ENCODE data around the gene ATP13A3. TPM values are rescaled to one million over a fixed set of nuclear protein-coding genes. Genes with fewer than 3 reads are reported as not detected.

Gene ATP13A3
- total and polyA plus RNA-seq, 12 donors, result 17.6 to 111 (median 63.3) TPM

DNA sequence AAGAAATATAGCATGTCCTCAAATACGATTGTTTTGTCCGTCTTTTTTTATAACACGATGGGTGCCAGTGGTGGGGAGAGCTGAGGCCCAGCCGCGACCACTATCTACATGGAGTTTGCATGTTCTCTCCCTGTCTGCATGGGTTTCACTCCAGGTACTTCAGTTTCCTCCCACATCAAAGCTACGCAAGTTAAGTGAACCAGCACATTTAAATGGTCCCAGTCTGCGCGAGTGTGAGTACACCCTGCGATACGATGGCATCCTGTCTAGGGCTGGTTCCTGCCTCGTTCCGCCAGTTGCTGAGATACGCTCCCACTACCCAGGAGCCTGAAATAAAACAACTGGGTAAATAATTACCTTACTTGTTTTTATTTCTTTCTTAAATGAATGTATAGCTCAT lies 40.6 kb downstream of the ATP13A3 start:
- Histone ChIP-seq H3K4me1 (replicated peaks in 1 of 2) (no peaks in the 10 kb centered on the region), H3K36me3 (replicated peaks in 1 of 2) (peaks cover 0 to 47% of the 10 kb centered on the region in 2 donors)

DNA sequence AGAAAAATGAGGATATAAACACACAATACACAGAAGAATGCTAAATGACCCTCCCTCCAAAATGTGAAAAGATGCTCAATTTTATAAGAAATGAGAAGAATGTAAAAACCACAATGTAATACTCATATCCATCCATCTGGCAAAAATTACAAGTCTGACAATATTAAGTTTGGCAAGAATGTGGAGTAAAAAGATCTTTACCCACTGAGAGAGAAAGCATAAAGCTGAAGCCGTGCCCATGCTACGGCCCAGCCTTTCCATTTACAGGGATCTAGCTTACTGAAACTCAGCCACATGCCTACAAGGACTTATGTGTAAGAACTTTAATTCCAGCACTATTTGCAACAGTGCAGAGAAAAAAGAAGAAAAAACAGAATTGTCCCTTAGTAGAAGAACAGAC lies 42.9 kb downstream of the ATP13A3 start:
- 84 to 97% (median 94%) methylated on average over 2 of the region's 2 CpGs for WGBS, 4 donors
- Histone ChIP-seq H3K36me3 (replicated peaks in 1 of 2) (peaks cover 0 to 41% of the 10 kb centered on the region in 2 donors), H3K27ac (no peak overlapping the region), H3K4me3 (no peak overlapping the region), H3K4me1 (replicated peaks in 1 of 2) (no peaks in the 10 kb centered on the region), H3K27me3 (no peaks in the 10 kb centered on the region), H3K9me3 (replicated peaks in 1 of 3) (no peaks in the 10 kb centered on the region)
- TF ChIP-seq, protein P1, sequence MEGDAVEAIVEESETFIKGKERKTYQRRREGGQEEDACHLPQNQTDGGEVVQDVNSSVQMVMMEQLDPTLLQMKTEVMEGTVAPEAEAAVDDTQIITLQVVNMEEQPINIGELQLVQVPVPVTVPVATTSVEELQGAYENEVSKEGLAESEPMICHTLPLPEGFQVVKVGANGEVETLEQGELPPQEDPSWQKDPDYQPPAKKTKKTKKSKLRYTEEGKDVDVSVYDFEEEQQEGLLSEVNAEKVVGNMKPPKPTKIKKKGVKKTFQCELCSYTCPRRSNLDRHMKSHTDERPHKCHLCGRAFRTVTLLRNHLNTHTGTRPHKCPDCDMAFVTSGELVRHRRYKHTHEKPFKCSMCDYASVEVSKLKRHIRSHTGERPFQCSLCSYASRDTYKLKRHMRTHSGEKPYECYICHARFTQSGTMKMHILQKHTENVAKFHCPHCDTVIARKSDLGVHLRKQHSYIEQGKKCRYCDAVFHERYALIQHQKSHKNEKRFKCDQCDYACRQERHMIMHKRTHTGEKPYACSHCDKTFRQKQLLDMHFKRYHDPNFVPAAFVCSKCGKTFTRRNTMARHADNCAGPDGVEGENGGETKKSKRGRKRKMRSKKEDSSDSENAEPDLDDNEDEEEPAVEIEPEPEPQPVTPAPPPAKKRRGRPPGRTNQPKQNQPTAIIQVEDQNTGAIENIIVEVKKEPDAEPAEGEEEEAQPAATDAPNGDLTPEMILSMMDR (IDR thresholded peaks at IDR 0.05), result no peak
- TF ChIP-seq POLR2A (IDR thresholded peaks at IDR 0.05), result no peak
- intact Hi-C loops (cut with DNase I), result no loop called here
- no peak for DNase-seq

More for the DNA sequence above, 40.6 kb downstream of the ATP13A3 start:
- intact Hi-C loops (cut with DNase I), result no loop called here
- H3K27me3 ChIP-seq, result no peaks in the 10 kb centered on the region
- no peak overlapping the region for H3K4me3 ChIP-seq
- no peak overlapping the region for H3K27ac ChIP-seq
- DNase-seq, result no peak
- no peaks in the 10 kb centered on the region for H3K9me3 ChIP-seq (replicated peaks in 1 of 3)
- WGBS, 4 donors, result 96 to 98% (median 97%) methylated on average over 13 of the region's 13 CpGs
- no peak for TF ChIP-seq POLR2A (IDR thresholded peaks at IDR 0.05)
- TF ChIP-seq, protein P1 (IDR thresholded peaks at IDR 0.05), result no peak

DNA sequence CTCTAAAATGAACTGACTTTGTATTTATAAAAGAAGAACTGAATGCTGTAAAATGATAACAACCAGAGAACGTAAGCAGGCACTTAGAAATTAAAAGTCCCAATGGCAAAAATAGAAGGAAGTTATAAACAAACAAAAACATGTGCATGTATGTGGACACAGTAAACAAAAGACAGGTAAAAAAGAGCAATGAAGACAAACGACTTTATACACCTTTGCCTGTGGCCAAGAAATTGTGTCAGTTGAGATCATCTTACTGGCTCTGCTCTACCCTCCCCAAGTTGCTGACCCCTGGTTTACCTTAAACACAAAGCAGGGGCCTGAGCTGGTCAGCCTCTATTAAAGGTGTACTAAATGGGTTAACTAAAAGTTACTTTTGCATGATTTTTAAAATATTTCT lies 46.0 kb downstream of the ATP13A3 start:
- DNase-seq, result no peak
- H3K27me3 ChIP-seq, result no peaks in the 10 kb centered on the region
- peaks cover 0 to 44% of the 10 kb centered on the region in 2 donors for H3K36me3 ChIP-seq (replicated peaks in 1 of 2)
- TF ChIP-seq, protein P1 (IDR thresholded peaks at IDR 0.05), result no peak
- no peak for TF ChIP-seq POLR2A (IDR thresholded peaks at IDR 0.05)
- H3K9me3 ChIP-seq (replicated peaks in 1 of 3), result no peaks in the 10 kb centered on the region
- no peak overlapping the region for H3K4me3 ChIP-seq
- 61 to 85% (median 68%) methylated on average over 2 of the region's 2 CpGs for WGBS, 4 donors
- intact Hi-C loops (cut with DNase I), result no loop called here
- H3K4me1 ChIP-seq (replicated peaks in 1 of 2), result no peaks in the 10 kb centered on the region
- no peak overlapping the region for H3K27ac ChIP-seq

DNA sequence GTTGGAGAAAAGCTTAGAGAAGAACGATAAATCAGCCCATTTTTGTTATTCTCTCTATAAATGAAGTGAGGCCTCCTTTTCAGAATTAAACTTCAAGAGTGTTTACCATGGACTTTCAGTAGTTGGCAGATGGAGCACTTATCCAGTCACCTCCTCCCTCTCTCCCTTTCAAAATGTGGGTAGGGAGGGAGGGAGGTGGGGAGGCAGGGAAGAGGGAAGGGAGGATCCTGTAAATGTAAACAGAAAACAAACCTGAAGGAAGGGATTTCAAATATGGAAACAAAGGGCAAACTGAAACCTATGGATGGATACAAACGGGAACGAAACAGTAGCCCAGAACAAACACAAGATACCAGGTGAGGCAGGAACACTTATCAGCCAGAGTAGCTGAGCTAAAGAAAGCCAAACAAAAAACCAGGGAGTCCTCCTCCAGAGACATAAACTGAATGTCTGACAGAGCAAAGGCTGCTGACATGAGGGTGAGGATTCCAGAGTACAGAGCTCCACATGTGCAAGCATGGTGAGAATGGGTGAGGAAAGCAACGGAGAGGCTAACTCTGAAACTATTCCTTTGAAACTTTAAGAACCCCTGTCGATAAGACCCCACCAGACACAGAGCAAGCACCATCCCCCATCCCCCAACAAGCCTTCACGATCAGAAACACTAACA lies 46.8 kb downstream of the ATP13A3 start:
- TF ChIP-seq, protein P1 (IDR thresholded peaks at IDR 0.05), result no peak
- no peak for TF ChIP-seq POLR2A (IDR thresholded peaks at IDR 0.05)
- no peaks in the 10 kb centered on the region for H3K9me3 ChIP-seq (replicated peaks in 1 of 3)
- H3K4me1 ChIP-seq (replicated peaks in 1 of 2), result no peaks in the 10 kb centered on the region
- intact Hi-C loops (cut with DNase I), result no loop called here
- peaks cover 0 to 52% of the 10 kb centered on the region in 2 donors for H3K36me3 ChIP-seq (replicated peaks in 1 of 2)
- no peak for DNase-seq
- no peaks in the 10 kb centered on the region for H3K27me3 ChIP-seq
- WGBS, 4 donors, result 90 to 93% (median 91%) methylated on average over 6 of the region's 6 CpGs
- H3K27ac ChIP-seq, result no peak overlapping the region
- no peak overlapping the region for H3K4me3 ChIP-seq
